Stimulated activated CD8-positive, alpha-beta memory T cell treated with anti-CD3 and anti-CD28 coated beads, Interleukin-7, amount 100 ng/mL, for 1 hour (primary cell): ENCODE results near the gene EIF2D.
"Not testable (repeated sequence)": the region's sequence is repeated elsewhere in the genome, so short reads cannot be mapped to it uniquely, and the experiment has no call there.

Experiments
- DNase-seq, 2 donors: peaks; one replicate each; pipeline ENCODE4 v3.0.0-alpha.2; 2020; ENCODE audit warnings: low read depth in 2 of 2

EIF2D gene

GRCh38 chr1:206612129-206612876 lies at the start of gene EIF2D:
TSS of gene EIF2D (minus strand) at chr1:206612465. CDS start at chr1:206612342, 123 bp downstream.
- peak; percentile 89 to 90 for DNase-seq

- no peak for DNase-seq
Observed at GRCh38 chr1:206661161-206661820, 49.0 kb upstream of the EIF2D start.

GRCh38 chr1:206660136-206660535 lies 47.9 kb upstream of the EIF2D start:
- DNase-seq: no peak

GRCh38 chr1:206658981-206659273 lies 46.7 kb upstream of the EIF2D start:
- DNase-seq: no peak

- peak in 1 of 2 donors; percentile 16 for DNase-seq
Observed at GRCh38 chr1:206658264-206658980, 46.2 kb upstream of the EIF2D start.

GRCh38 chr1:206657751-206658150 lies 45.5 kb upstream of the EIF2D start:
- DNase-seq: no peak

- no peak for DNase-seq
Observed at GRCh38 chr1:206656936-206657335, 44.7 kb upstream of the EIF2D start.

- DNase-seq: no peak
Observed at GRCh38 chr1:206655471-206655882, 43.2 kb upstream of the EIF2D start.

- DNase-seq: no peak
Observed at GRCh38 chr1:206654828-206655227, 42.6 kb upstream of the EIF2D start.

- no peak for DNase-seq
Observed at GRCh38 chr1:206653715-206654459, 41.6 kb upstream of the EIF2D start.

- DNase-seq: no peak
Observed at GRCh38 chr1:206651958-206652890, 40.0 kb upstream of the EIF2D start.

GRCh38 chr1:206651014-206651413 lies 38.7 kb upstream of the EIF2D start:
- no peak for DNase-seq

- no peak for DNase-seq
Observed at GRCh38 chr1:206649261-206649921, 37.1 kb upstream of the EIF2D start.

GRCh38 chr1:206647224-206647623 lies 35.0 kb upstream of the EIF2D start:
- no peak for DNase-seq

GRCh38 chr1:206646504-206646903 lies 34.2 kb upstream of the EIF2D start:
- DNase-seq: no peak

- no peak for DNase-seq
Observed at GRCh38 chr1:206643118-206643698, 30.9 kb upstream of the EIF2D start.

- DNase-seq: not testable (repeated sequence)
Observed at GRCh38 chr1:206642074-206642473, 29.8 kb upstream of the EIF2D start.

- DNase-seq: no peak
Observed at GRCh38 chr1:206637605-206638004, 25.3 kb upstream of the EIF2D start.

- no peak for DNase-seq
Observed at GRCh38 chr1:206636671-206637070, 24.4 kb upstream of the EIF2D start.

- no peak for DNase-seq
Observed at GRCh38 chr1:206635978-206636345, 23.7 kb upstream of the EIF2D start.
